UCSD-AML1 (cell line): ENCODE measurements around the gene PET100.
A peak's percentile ranks its signal among the peaks of the same experiment; 100 is the strongest.

ENCODE experiments used
- DNase-seq: peaks from one replicate; lab custom pipeline; 2025; ENCODE audit not compliant: unreplicated experiment; lab: John Stamatoyannopoulos, UW

The PET100 gene

DNA sequence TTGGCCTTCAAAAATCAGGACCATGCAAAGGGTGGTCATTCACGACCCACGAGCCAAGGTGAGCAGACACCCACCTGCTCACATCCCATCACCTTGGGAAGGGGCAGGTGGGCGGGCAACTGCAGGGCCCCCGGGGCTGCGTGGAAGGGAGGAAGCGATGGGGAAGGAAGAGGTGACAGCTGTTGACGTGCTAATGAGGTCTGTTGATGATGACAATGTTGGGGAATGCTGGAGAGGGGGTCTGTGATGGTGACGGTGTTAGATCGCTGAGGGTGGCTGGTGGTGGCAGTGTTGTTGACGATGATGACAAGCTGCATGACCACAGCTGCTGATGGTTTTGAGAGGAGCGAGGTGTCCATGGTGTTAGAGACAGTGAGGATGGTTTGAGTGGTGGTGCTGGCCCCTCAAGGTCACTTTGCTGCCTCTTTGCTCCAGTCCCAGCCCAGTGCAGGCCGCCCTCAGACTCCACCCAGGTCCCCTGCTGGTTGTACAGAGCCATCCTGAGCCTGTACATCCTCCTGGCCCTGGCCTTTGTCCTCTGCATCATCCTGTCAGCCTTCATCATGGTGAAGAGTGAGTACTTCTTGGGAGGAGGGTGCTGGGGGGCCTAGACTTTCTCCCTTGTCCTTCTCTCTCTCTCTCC, 48.2 kb downstream of the PET100 start:
- peak; percentile 34 for DNase-seq

DNA sequence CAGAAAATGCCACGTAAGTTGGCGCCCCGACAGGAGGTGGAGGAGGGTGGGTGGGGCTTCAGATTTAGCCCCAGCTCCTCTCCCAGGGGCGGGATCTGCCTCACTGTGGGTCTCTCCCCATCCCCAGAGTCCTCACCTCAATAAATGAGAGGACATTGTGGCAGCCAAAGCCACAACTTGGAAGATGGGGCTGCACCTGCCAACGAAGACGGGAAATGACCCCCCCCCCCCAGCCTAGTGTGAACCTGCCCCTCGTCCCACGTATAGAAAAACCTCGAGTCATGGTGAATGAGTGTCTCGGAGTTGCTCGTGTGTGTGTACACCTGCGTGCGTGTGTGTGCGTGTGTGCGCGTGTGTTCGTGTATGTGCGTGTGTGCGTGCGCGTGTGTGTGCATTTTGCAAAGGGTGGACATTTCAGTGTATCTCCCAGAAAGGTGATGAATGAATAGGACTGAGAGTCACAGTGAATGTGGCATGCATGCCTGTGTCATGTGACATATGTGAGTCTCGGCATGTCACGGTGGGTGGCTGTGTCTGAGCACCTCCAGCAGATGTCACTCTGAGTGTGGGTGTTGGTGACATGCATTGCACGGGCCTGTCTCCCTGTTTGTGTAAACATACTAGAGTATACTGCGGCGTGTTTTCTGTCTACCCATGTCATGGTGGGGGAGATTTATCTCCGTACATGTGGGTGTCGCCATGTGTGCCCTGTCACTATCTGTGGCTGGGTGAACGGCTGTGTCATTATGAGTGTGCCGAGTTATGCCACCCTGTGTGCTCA, 49.6 kb downstream of the PET100 start:
- DNase-seq = peak; percentile 31

DNA sequence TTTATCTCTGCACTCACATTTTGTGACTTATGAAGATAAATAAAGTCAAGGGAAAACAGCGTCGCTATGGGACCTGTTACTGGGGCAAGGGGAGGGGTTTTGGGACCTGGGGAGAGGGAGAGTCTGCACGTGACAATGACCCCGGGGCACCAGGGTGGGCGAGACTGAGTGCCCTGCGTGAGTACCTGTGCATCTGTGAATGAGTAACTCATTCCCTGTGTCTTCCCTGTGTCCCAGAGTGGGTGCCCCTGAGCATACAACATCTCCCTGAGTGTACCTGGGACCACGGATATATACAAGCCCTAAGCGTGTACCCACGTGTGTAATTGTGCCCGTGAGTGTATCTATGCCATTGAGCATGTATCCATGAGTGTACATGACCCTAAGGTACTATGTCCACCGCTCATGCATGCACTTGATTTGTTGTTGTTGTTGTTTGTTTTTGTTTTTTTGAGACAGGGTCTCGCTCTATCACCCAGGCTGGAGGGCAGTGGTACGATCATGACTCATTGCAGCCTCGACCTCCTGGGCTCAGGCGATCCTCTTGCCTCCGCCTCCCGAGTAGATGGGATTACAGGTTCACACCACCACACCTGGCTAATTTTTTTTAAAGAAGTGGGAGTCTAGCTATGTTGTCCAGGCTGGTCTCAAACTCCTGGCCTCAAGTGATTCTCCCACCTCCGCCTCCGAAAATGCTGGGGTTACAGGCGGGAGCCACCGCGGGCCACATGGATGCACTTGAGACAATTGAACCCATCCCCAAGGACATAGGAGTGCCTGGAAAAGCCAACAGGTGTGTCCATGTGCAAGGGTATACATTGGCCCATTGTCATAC, 50.4 kb downstream of the PET100 start:
- DNase-seq = no peak

DNA sequence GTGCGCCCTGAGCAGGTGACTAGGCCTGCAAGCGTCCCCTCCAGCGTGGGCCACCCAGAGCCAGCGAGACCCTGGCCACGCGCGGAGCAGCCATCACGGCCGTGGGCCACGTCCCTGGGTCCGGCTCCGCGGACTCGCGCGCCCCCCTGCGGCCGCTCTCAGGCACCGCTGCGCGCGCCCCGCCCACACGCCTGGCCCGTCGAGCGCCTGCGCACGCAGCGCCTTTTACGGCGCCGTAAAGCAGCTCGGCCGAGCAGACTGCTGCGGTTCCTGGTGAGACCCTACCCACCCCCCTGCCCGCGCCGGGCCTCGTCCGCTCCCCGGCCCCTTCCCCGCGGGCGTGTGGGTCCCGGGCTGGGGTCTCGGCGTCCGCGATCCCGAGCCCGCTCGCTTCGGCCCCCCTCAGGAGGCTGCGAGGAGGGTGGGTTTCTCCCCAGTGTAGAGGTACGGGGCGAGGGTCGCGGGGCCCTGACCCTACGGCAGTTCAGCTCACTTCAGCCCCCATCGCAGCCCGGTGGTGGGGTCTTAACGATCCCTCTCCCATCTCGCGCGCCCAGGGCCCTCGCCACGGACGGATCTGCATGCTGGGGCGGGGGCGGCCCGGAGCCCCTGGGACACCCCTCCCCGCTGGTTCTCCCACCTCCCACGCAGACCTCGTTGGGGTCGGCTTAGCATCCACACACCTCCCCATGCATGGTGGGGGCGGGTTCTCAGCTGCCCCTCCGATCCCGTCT, 51.2 kb downstream of the PET100 start, which contains the start of gene TRAPPC5:
Gene TRAPPC5 (plus strand): TSS at position 228 of the 734 bp plus-strand sequence. CDS start 1,421 bp downstream, outside the sequence.
- peak; percentile 93 for DNase-seq
